Left ventricle myocardium inferior (tissue), 1 donor: ENCODE data around the gene RPRML. TPM values are rescaled to one million over a fixed set of nuclear protein-coding genes. Genes with fewer than 3 reads are reported as not detected.

Source experiments
- DNase-seq: peaks from one replicate; pipeline ENCODE4 v3.0.0-alpha.2; 2020
- H3K27ac ChIP-seq: fragments of 200-600 bp; replicated peaks from 2 replicates; pipeline ENCODE4 v1.8.0; 2021
- H3K27me3 ChIP-seq: fragments of 200-600 bp; 2 replicates; pipeline ENCODE4 v1.8.0; 2021; ENCODE audit warnings: low read depth
- H3K36me3 ChIP-seq: fragments of 200-600 bp; 2 replicates; pipeline ENCODE4 v1.8.0; 2021
- H3K4me1 ChIP-seq: fragments of 200-600 bp; 2 replicates; pipeline ENCODE4 v1.8.0; 2021
- H3K4me3 ChIP-seq: fragments of 200-600 bp; 2 replicates; pipeline ENCODE4 v1.8.0; 2021; ENCODE audit warnings: mild to moderate bottlenecking, moderate library complexity
- H3K9me3 ChIP-seq: fragments of 200-600 bp; replicated peaks from 2 replicates; pipeline ENCODE4 v1.8.0; 2021
- CTCF ChIP-seq: fragments of 200-600 bp; IDR thresholded peaks from 2 replicates; pipeline ENCODE4 v1.8.0; 2021; ENCODE audit warnings: antibody characterized with exemption, mild to moderate bottlenecking, borderline replicate concordance
- intact Hi-C: fragments of 100-400 bp; cut with micrococcal nuclease; formaldehyde crosslinking; loops from one replicate; pipeline ENCODE4 v1.11.0; 2022
- microRNA-seq: library from miRNA; unstranded; fragments of <30 nt; microRNA quantifications from one replicate; pipeline ENCODE4 v1.2.0, GENCODE V29; 2020
- total RNA-seq: library from RNA; stranded (reverse); fragmentation: NEBNext Ultra II Directional; extraction: Animal tissue kit (Norgen Biotek cat#: 25700); gene quantifications from one replicate; pipeline ENCODE4 v1.2.1, GENCODE V29; 2021
- donor health status: DM: no; HTN: yes; CAD: no; lungs with severe emphysema.

RPRML gene
- total RNA-seq, 1 donor from 2014 or later, result not detected

DNA sequence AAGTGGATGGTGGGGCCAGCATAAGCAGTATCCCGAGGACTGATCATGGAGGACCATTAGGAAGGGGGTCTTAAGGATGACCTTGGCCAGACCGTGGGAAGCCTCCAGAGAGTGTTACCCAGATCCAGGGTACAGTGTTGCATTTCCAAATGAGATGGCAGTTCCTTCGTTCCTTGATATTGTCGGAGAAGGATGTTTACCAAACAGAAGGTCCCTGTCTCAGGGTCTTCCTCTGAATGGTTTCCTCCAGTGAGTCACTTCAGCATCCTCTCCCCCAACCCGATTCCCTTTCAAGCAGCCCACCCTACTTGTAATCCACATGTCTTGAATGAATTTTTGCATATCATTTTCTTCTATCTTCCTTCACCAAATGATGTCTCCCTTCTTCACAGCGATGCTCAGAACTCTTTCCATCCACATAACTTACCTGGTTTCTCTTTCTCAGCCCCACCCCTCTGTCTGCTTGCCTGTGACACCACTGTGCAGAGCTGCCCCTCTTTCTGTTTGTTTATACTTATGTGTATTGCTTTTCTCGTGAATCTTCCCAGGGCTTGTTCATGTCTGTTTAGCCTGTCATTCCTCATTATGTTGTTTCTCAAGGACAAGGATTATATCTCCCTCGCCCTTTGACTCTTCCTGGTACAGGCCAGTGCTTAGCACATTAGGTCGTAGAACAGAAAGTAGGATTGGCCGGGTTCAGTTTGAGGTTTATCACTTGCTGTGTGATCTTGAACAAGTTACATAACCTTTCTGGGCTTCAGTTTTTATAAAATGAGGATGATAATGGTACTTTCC lies 50.4 kb downstream of the RPRML start:
- no peak overlapping the region for H3K4me3 ChIP-seq
- DNase-seq, result no peak
- peaks cover 43% of the 10 kb centered on the region for H3K36me3 ChIP-seq
- H3K9me3 ChIP-seq, result no peaks in the 10 kb centered on the region
- no peak overlapping the region for H3K27ac ChIP-seq
- intact Hi-C loops, result no loop called here
- no peak for TF ChIP-seq CTCF
- H3K27me3 ChIP-seq, result no peaks in the 10 kb centered on the region
- H3K4me1 ChIP-seq, result peaks cover 65% of the 10 kb centered on the region

Small RNA genes within 50 kb of the gene (microRNA-seq; reads per million reads assigned to microRNA genes)
- gene MIR5089, result not detected

Other genes with a start within 250 kb of the RPRML start
- 0.96 TPM for gene WNT3, start 160.6 kb downstream of the RPRML start, total RNA-seq
- 0.85 TPM for gene WNT9B, start 127.7 kb downstream of the RPRML start, total RNA-seq
- 41.9 TPM for gene GOSR2, start 56.1 kb downstream of the RPRML start, total RNA-seq
- gene CDC27, start 210.0 kb upstream of the RPRML start, total RNA-seq, result 92.4 TPM
- gene MYL4, start 230.1 kb upstream of the RPRML start, total RNA-seq, result 809 TPM